BE2C (cell line): ENCODE data around the gene UGGT2.
"Not testable (repeated sequence)": the region's sequence is repeated elsewhere in the genome, so short reads cannot be mapped to it uniquely, and the experiment has no call there.

ENCODE experiments used
- DNase-seq: peaks from one replicate; pipeline ENCODE4 v3.0.0-alpha.2; 2020
- H3K27me3 ChIP-seq: fragments of 250-450 bp; sonication (Bioruptor Pico); 2 replicates; pipeline ENCODE4 v1.5.1; 2020; ENCODE audit warnings: mild to moderate bottlenecking
- H3K36me3 ChIP-seq: fragments of 250-450 bp; sonication (Bioruptor Pico); 2 replicates; pipeline ENCODE4 v1.5.1; 2020; ENCODE audit warnings: mild to moderate bottlenecking
- H3K4me1 ChIP-seq: fragments of 250-450 bp; sonication (Bioruptor Pico); 2 replicates; pipeline ENCODE4 v1.5.1; 2020
- H3K4me3 ChIP-seq: 2 replicates; pipeline ENCODE4 v1.5.1; 2011; ENCODE audit warnings: low read depth, low read length
- H3K9me3 ChIP-seq: fragments of 250-450 bp; sonication (Bioruptor Pico); 2 replicates; pipeline ENCODE4 v1.5.1; 2020
- TF ChIP-seq, protein P1 (sequence below): IDR thresholded peaks from 2 replicates; pipeline ENCODE4 v1.5.1; 2012; ENCODE audit warnings: mild to moderate bottlenecking, low read depth, low read length

UGGT2 gene

DNA sequence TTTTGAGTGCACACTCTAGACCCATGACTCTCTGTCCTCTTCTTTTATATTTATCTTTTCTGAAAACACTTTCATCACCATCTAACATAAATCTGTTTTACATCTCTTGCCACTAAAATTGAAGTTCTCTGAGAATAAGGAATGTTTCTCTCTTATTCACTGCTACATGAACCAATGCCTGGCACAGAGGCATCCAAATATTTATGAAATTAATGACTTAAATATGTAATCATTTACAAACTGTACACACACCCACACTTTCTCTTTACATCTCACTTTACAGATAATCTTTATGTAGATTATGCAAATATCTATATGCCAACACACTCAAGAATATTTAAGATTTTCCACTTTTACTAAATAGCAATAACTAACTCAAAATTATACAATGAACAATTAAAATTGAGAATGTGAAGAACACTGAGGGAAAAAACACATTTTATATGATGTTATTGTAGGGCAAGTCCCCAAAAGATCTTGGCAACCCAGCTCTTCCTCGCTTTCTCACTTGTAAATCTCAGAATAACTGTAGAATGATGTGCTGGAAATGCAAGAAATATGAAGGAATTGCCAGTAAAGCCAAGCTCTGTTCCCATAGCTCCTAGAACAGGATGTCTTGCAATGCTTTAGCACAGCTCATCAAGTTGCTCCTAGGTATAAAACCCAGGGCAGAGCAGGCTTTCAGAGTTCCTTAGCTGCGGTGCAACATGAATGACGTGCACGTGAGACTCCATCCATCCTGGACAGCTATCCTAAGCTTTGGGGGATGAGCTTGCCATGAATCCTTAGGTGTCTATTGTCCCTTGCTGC, 50.7 kb downstream of the UGGT2 start:
- Histone ChIP-seq H3K27me3 (no peaks in the 10 kb centered on the region), H3K4me1 (no peaks in the 10 kb centered on the region), H3K4me3 (no peak overlapping the region), H3K36me3 (peaks cover 2% of the 10 kb centered on the region; the same call in 1 of the 2 replicates), H3K9me3 (no peaks in the 10 kb centered on the region)
- DNase-seq = no peak
- TF ChIP-seq, protein P1, sequence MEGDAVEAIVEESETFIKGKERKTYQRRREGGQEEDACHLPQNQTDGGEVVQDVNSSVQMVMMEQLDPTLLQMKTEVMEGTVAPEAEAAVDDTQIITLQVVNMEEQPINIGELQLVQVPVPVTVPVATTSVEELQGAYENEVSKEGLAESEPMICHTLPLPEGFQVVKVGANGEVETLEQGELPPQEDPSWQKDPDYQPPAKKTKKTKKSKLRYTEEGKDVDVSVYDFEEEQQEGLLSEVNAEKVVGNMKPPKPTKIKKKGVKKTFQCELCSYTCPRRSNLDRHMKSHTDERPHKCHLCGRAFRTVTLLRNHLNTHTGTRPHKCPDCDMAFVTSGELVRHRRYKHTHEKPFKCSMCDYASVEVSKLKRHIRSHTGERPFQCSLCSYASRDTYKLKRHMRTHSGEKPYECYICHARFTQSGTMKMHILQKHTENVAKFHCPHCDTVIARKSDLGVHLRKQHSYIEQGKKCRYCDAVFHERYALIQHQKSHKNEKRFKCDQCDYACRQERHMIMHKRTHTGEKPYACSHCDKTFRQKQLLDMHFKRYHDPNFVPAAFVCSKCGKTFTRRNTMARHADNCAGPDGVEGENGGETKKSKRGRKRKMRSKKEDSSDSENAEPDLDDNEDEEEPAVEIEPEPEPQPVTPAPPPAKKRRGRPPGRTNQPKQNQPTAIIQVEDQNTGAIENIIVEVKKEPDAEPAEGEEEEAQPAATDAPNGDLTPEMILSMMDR = no peak

DNA sequence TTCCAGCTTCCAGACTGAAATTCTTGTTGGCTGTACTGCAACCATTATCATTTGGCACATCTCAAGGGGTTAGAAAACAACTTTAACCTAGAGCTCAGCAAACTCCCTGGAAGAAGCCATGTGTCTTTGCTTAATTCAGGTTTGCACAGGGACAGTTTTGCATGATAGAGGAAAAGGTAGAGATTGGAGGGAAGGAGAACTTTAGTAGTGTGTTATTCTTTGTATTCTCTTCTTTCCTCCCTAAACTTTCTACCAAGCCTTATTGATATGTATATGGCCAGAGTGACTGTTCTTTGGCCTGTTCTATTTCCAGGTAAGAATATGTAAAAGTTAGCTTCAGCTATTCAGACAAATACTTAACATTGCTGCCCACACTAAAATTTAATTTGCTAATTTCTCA, 53.1 kb downstream of the UGGT2 start:
- Histone ChIP-seq H3K9me3 (no peaks in the 10 kb centered on the region), H3K4me3 (no peak overlapping the region), H3K27me3 (no peaks in the 10 kb centered on the region), H3K36me3 (peaks cover 2% of the 10 kb centered on the region; the same call in 1 of the 2 replicates), H3K4me1 (no peaks in the 10 kb centered on the region)
- no peak for DNase-seq
- TF ChIP-seq, protein P1 = no peak

GRCh38 chr13:95987841-95988240, 65.4 kb downstream of the UGGT2 start:
- Histone ChIP-seq H3K9me3 (no peaks in the 10 kb centered on the region), H3K36me3 (no peaks in the 10 kb centered on the region), H3K4me3 (no peak overlapping the region), H3K27me3 (no peaks in the 10 kb centered on the region), H3K4me1 (no peaks in the 10 kb centered on the region)
- TF ChIP-seq, protein P1 = no peak
- no peak for DNase-seq

- Histone ChIP-seq H3K9me3 (no peaks in the 10 kb centered on the region), H3K4me3 (no peak overlapping the region), H3K4me1 (no peaks in the 10 kb centered on the region), H3K36me3 (no peaks in the 10 kb centered on the region), H3K27me3 (no peaks in the 10 kb centered on the region)
- DNase-seq = no peak
- TF ChIP-seq, protein P1 = no peak
These were observed 71.1 kb downstream of the UGGT2 start for GRCh38 chr13:95982144-95982543.

GRCh38 chr13:95972651-95973050, 80.5 kb downstream of the UGGT2 start:
- not testable (repeated sequence) for DNase-seq, H3K4me3 ChIP-seq, H3K27me3 ChIP-seq, H3K36me3 ChIP-seq, H3K4me1 ChIP-seq, H3K9me3 ChIP-seq

GRCh38 chr13:95970878-95971277, 82.3 kb downstream of the UGGT2 start:
- Histone ChIP-seq H3K9me3 (no peaks in the 10 kb centered on the region), H3K27me3 (no peaks in the 10 kb centered on the region), H3K36me3 (no peaks in the 10 kb centered on the region; the same call in 1 of the 2 replicates), H3K4me3 (no peak overlapping the region), H3K4me1 (no peaks in the 10 kb centered on the region; the same call in 1 of the 2 replicates)
- no peak for DNase-seq
- TF ChIP-seq, protein P1 = no peak
